MM.1S (cell line): Measurements from ENCODE around the gene IMMT.

ENCODE experiments used
- DNase-seq: peaks from one replicate; pipeline ENCODE4 v3.0.0-alpha.2; 2015
- H2AFZ ChIP-seq: fragments of 300-600 bp; sonication (generic); 2 replicates; pipeline ENCODE4 v1.6.0; 2016; ENCODE audit warnings: antibody characterized with exemption, low read length
- H3F3A ChIP-seq: fragments of 300-600 bp; sonication (generic); 2 replicates; pipeline ENCODE4 v1.6.1; 2016; ENCODE audit warnings: mild to moderate bottlenecking, antibody characterized with exemption, low read length, moderate library complexity, mixed read lengths; ENCODE audit not compliant: insufficient read depth
- H3K27ac ChIP-seq: fragments of 300-600 bp; sonication (generic); 2 replicates; pipeline ENCODE4 v1.5.1; 2016; ENCODE audit warnings: mild to moderate bottlenecking, low read length
- H3K27me3 ChIP-seq: fragments of 300-600 bp; sonication (generic); replicated peaks from 2 replicates; pipeline ENCODE4 v1.6.0; 2016; ENCODE audit warnings: low read length; ENCODE audit not compliant: insufficient read depth
- H3K36me3 ChIP-seq: fragments of 300-600 bp; sonication (generic); replicated peaks from 2 replicates; pipeline ENCODE4 v1.6.1; 2016; ENCODE audit warnings: mild to moderate bottlenecking, low read length, mixed read lengths; ENCODE audit not compliant: insufficient read depth
- H3K4me1 ChIP-seq: fragments of 300-600 bp; sonication (generic); 2 replicates; pipeline ENCODE4 v1.6.1; 2016; ENCODE audit warnings: low read length, mixed read lengths
- H3K4me2 ChIP-seq: fragments of 300-600 bp; sonication (generic); 2 replicates; pipeline ENCODE4 v1.6.0; 2016; ENCODE audit warnings: low read depth, low read length
- H3K4me3 ChIP-seq: fragments of 300-600 bp; sonication (generic); 2 replicates; pipeline ENCODE4 v1.5.1; 2016; ENCODE audit warnings: low read length, mixed read lengths
- H3K79me2 ChIP-seq: fragments of 300-600 bp; sonication (generic); 2 replicates; pipeline ENCODE4 v1.6.1; 2016; ENCODE audit warnings: mixed run types, low read length, mixed read lengths
- H3K9ac ChIP-seq: fragments of 300-600 bp; sonication (generic); 2 replicates; pipeline ENCODE4 v1.6.1; 2016; ENCODE audit warnings: low read length, mixed read lengths
- H3K9me2 ChIP-seq: fragments of 300-600 bp; sonication (generic); replicated peaks from 2 replicates; pipeline ENCODE4 v1.6.1; 2016; ENCODE audit warnings: mild to moderate bottlenecking, low read length, mixed read lengths; ENCODE audit not compliant: insufficient read depth
- H3K9me3 ChIP-seq: fragments of 300-600 bp; sonication (generic); replicated peaks from 2 replicates; pipeline ENCODE4 v1.6.1; 2016; ENCODE audit warnings: mild to moderate bottlenecking, low read length, mixed read lengths; ENCODE audit not compliant: insufficient read depth
- H4K20me1 ChIP-seq: fragments of 300-600 bp; sonication (generic); 2 replicates; pipeline ENCODE4 v1.6.1; 2016; ENCODE audit warnings: mild to moderate bottlenecking, low read length, moderate library complexity, mixed read lengths; ENCODE audit not compliant: insufficient read depth
- CTCF ChIP-seq: fragments of 300-600 bp; sonication (generic); IDR thresholded peaks from 2 replicates; pipeline ENCODE4 v1.5.1; 2016; ENCODE audit warnings: antibody characterized with exemption, low read length, mixed read lengths
- EZH2 ChIP-seq: fragments of 300-600 bp; sonication (generic); optimal IDR thresholded peaks from 2 replicates; pipeline ENCODE3; 2017; ENCODE audit warnings: low read depth, mild to moderate bottlenecking, antibody characterized with exemption, low read length, mixed read lengths
- EZH2phosphoT487 ChIP-seq: fragments of 300-600 bp; sonication (generic); IDR thresholded peaks from 2 replicates; pipeline ENCODE4 v1.6.1; 2018; ENCODE audit warnings: antibody characterized with exemption, low read length

The IMMT gene

GRCh38 chr2:86194751-86195054 is 559 bp downstream of the IMMT start:
- H3K9me3 ChIP-seq, result no peaks in the 10 kb centered on the region
- peak overlapping the region; percentile 99 for H3K9ac ChIP-seq
- TF ChIP-seq EZH2phosphoT487, result no peak
- no peak for TF ChIP-seq EZH2
- TF ChIP-seq CTCF, result no peak
- H3K36me3 ChIP-seq, result 0 out of 2 replicates have a peak, but pooled peaks cover 2% of the 10 kb centered on the region
- H3K79me2 ChIP-seq, result peaks cover 63% of the 10 kb centered on the region
- no peaks in the 10 kb centered on the region for H3K9me2 ChIP-seq
- H3K27ac ChIP-seq, result peak overlapping the region; percentile 99
- peak overlapping the region; percentile 91 for H3K4me2 ChIP-seq
- peak overlapping the region; percentile 98 for H3K4me3 ChIP-seq
- peaks cover 15% of the 10 kb centered on the region; the same call in 1 of the 2 replicates for H4K20me1 ChIP-seq
- peak overlapping the region; percentile 77; the same call in 1 of the 2 replicates for H2AFZ ChIP-seq
- H3K27me3 ChIP-seq, result no peaks in the 10 kb centered on the region
- DNase-seq, result no peak
- peaks cover 26% of the 10 kb centered on the region for H3F3A ChIP-seq
- peaks cover 18% of the 10 kb centered on the region for H3K4me1 ChIP-seq

GRCh38 chr2:86193901-86194567 is 1.2 kb downstream of the IMMT start:
- no peaks in the 10 kb centered on the region for H3K9me3 ChIP-seq
- DNase-seq, result no peak

GRCh38 chr2:86189782-86190416 is 5.4 kb downstream of the IMMT start:
- Histone ChIP-seq H3K79me2 (peaks cover 98% of the 10 kb centered on the region), H3K36me3 (0 out of 2 replicates have a peak, but pooled peaks cover 2% of the 10 kb centered on the region), H3K4me3 (no peak overlapping the region), H3K9me3 (no peaks in the 10 kb centered on the region), H3F3A (peaks cover 8% of the 10 kb centered on the region; the same call in 1 of the 2 replicates), H2AFZ (no peak overlapping the region), H3K9ac (no peak overlapping the region), H3K9me2 (no peaks in the 10 kb centered on the region), H3K27me3 (no peaks in the 10 kb centered on the region), H4K20me1 (peaks cover 32% of the 10 kb centered on the region), H3K27ac (no peak overlapping the region), H3K4me2 (no peak overlapping the region), H3K4me1 (peaks cover 18% of the 10 kb centered on the region)
- TF ChIP-seq CTCF, result no peak
- TF ChIP-seq EZH2phosphoT487, result no peak
- no peak for TF ChIP-seq EZH2
- DNase-seq, result no peak

More at GRCh38 chr2:86193901-86194567, 1.2 kb downstream of the IMMT start:
- peak overlapping the region; percentile 91 for H3K4me2 ChIP-seq
- peak overlapping the region; percentile 77; the same call in 1 of the 2 replicates for H2AFZ ChIP-seq
- H3K36me3 ChIP-seq, result 0 out of 2 replicates have a peak, but pooled peaks cover 2% of the 10 kb centered on the region
- H3F3A ChIP-seq, result peaks cover 26% of the 10 kb centered on the region
- H3K27me3 ChIP-seq, result no peaks in the 10 kb centered on the region
- peaks cover 19% of the 10 kb centered on the region; the same call in 1 of the 2 replicates for H4K20me1 ChIP-seq
- no peaks in the 10 kb centered on the region for H3K9me2 ChIP-seq
- peak overlapping the region; percentile 98 for H3K4me3 ChIP-seq
- peak overlapping the region; percentile 99; the same call in 1 of the 2 replicates for H3K27ac ChIP-seq
- peaks cover 63% of the 10 kb centered on the region for H3K79me2 ChIP-seq
- TF ChIP-seq CTCF (no peak), EZH2 (no peak), EZH2phosphoT487 (no peak)
- H3K9ac ChIP-seq, result peak overlapping the region; percentile 99
- H3K4me1 ChIP-seq, result peaks cover 18% of the 10 kb centered on the region
